HCT116 (cell line): ENCODE measurements around the gene ZP3. TPM values are rescaled to one million over a fixed set of nuclear protein-coding genes. Genes with fewer than 3 reads are reported as not detected.
"Not testable (repeated sequence)": the region's sequence is repeated elsewhere in the genome, so short reads cannot be mapped to it uniquely, and the experiment has no call there.

Experiments used
- ATAC-seq: fragments of 200-7000 bp; cut with Tn5 transposase; 2 replicates; pipeline ENCODE4 v1.9.1; 2020; ENCODE audit warnings: mild to moderate bottlenecking, moderate library complexity
- BruUV-seq: library from RNA; stranded (reverse); fragments of 400-500 nt; replicated peaks from 2 replicates; lab custom pipeline; 2021; lab: Mats Ljungman, UMichigan
- CTCF ChIA-PET: fragments of 300-600 bp; sonication (Branson Sonifier 250); formaldehyde crosslinking; loops from one replicate; lab custom pipeline; 2021; ENCODE audit warnings: antibody characterized with exemption; lab: Charles Lee
- POLR2A ChIA-PET: fragments of 300-600, 350-600 bp; sonication (Branson Sonifier 250); formaldehyde crosslinking; loops from one replicate; lab custom pipeline; 2021; ENCODE audit warnings: antibody characterized with exemption; lab: Charles Lee
- RAD21 ChIA-PET, 2 experiments: fragments of 300-600 bp; sonication (Branson Sonifier 250); formaldehyde crosslinking; loops; one replicate each; lab custom pipeline; 2023; ENCODE audit warnings: low total read pairs in 2 of 2; ENCODE audit not compliant: uncharacterized antibody in 2 of 2, unreplicated experiment in 2 of 2, low non-redundant PET in 1 of 2; lab: Charles Lee
- DNase-seq: peaks from one replicate; pipeline ENCODE4 v3.0.0-alpha.2; 2010; ENCODE audit warnings: low read depth, low spot score
- H2AFZ ChIP-seq: fragments of 200-600 bp; shearing (Covaris generic), sonication (generic); 2 replicates; pipeline ENCODE4 v1.6.1; 2017; ENCODE audit warnings: low read depth, mixed run types, mixed read lengths, antibody characterized with exemption, low read length; ENCODE audit not compliant: poor library complexity, severe bottlenecking
- H3K27ac ChIP-seq: 2 replicates; pipeline ENCODE4 v1.5.1; 2012; ENCODE audit warnings: low read depth, low read length
- H3K27me3 ChIP-seq: fragments of 200-600 bp; sonication (generic); 2 replicates; pipeline ENCODE4 v1.6.1; 2016; ENCODE audit warnings: mixed run types, low read length, mixed read lengths; ENCODE audit not compliant: insufficient read depth
- H3K36me3 ChIP-seq, 2 experiments: fragments of 200-500 bp in 1 of 2; fragments of 200-600 bp in 1 of 2; sonication (Bioruptor generic) in 1 of 2; sonication (generic) in 1 of 2; 2 replicates each; pipeline versions ENCODE4 v1.5.1 to v1.6.1; 2014 to 2016; ENCODE audit warnings: low read length in 2 of 2, inconsistent platforms in 1 of 2, mixed read lengths in 1 of 2, mixed run types in 1 of 2; ENCODE audit not compliant: insufficient read depth in 2 of 2, control insufficient read depth in 1 of 2
- H3K4me1 ChIP-seq, 2 experiments: fragments of 200-600 bp in 1 of 2; sonication (generic) in 1 of 2; 2 replicates each; pipeline versions ENCODE4 v1.5.1 to v1.6.1; 2012 to 2017; ENCODE audit warnings: low read length in 2 of 2, inconsistent platforms in 1 of 2, mild to moderate bottlenecking in 1 of 2, mixed read lengths in 1 of 2, mixed run types in 1 of 2, moderate library complexity in 1 of 2; ENCODE audit not compliant: insufficient read depth in 2 of 2, control insufficient read depth in 1 of 2
- H3K4me2 ChIP-seq: fragments of 200-600 bp; sonication (generic); 2 replicates; pipeline ENCODE4 v1.6.1; 2017; ENCODE audit warnings: mixed run types, low read length, mixed read lengths
- H3K4me3 ChIP-seq, 2 experiments: fragments of 200-600 bp in 1 of 2; sonication (generic) in 1 of 2; replicated peaks in 1 of 2; 2 replicates each; pipeline ENCODE4 v1.5.1; 2011 to 2016; ENCODE audit warnings: low read length in 2 of 2, control low read depth in 1 of 2, low read depth in 1 of 2, mild to moderate bottlenecking in 1 of 2, mixed read lengths in 1 of 2, mixed run types in 1 of 2
- H3K79me2 ChIP-seq: fragments of 200-600 bp; sonication (generic); 2 replicates; pipeline ENCODE4 v1.6.1; 2017; ENCODE audit warnings: mild to moderate bottlenecking, mixed run types, low read length, moderate library complexity, mixed read lengths; ENCODE audit not compliant: insufficient read depth
- H3K9ac ChIP-seq: fragments of 200-600 bp; sonication (generic); 2 replicates; pipeline ENCODE4 v1.6.1; 2016; ENCODE audit warnings: low read length, mixed read lengths
- H3K9me2 ChIP-seq: fragments of 200-600 bp; sonication (generic), shearing (Covaris generic); 2 replicates; pipeline ENCODE4 v1.6.1; 2017; ENCODE audit warnings: mixed run types, mild to moderate bottlenecking, moderate library complexity; ENCODE audit not compliant: insufficient read depth
- H3K9me3 ChIP-seq, 2 experiments: fragments of 200-500 bp in 1 of 2; fragments of 200-600 bp in 1 of 2; sonication (Bioruptor generic) in 1 of 2; sonication (generic) in 1 of 2; 2 replicates each; pipeline ENCODE4 v1.6.1; 2014 to 2017; ENCODE audit warnings: low read length in 2 of 2, mixed read lengths in 2 of 2, inconsistent platforms in 1 of 2, low read depth in 1 of 2, mild to moderate bottlenecking in 1 of 2, mixed run types in 1 of 2, moderate library complexity in 1 of 2; ENCODE audit not compliant: control insufficient read depth in 1 of 2, insufficient read depth in 1 of 2
- H4K20me1 ChIP-seq: fragments of 200-600 bp; sonication (generic), shearing (Covaris generic); 2 replicates; pipeline ENCODE4 v1.6.1; 2017; ENCODE audit warnings: mixed run types, mild to moderate bottlenecking, moderate library complexity; ENCODE audit not compliant: insufficient read depth
- EZH2 ChIP-seq: fragments of 200-600 bp; sonication (generic); IDR thresholded peaks from 2 replicates; pipeline ENCODE4 v1.6.1; 2017; ENCODE audit warnings: antibody characterized with exemption, mixed run types
- EZH2phosphoT487 ChIP-seq: fragments of 200-600 bp; IDR thresholded peaks from 2 replicates; pipeline ENCODE4 v1.6.1; 2018; ENCODE audit warnings: antibody characterized with exemption, borderline replicate concordance
- FOSL1 ChIP-seq: IDR thresholded peaks from 2 replicates; pipeline ENCODE4 v1.6.1; 2012; ENCODE audit warnings: low read depth
- POLR2A ChIP-seq: IDR thresholded peaks from 2 replicates; pipeline ENCODE4 v1.7.0; 2011; ENCODE audit warnings: borderline replicate concordance; ENCODE audit not compliant: insufficient read depth, insufficient read length; ENCODE audit errors: extremely low read depth
- SIN3A ChIP-seq: IDR thresholded peaks from 2 replicates; pipeline ENCODE4 v1.6.1; 2012; ENCODE audit warnings: low read depth
- SRF ChIP-seq: IDR thresholded peaks from 2 replicates; pipeline ENCODE4 v1.6.1; 2012; ENCODE audit warnings: low read depth
- YY1 ChIP-seq: IDR thresholded peaks from 2 replicates; pipeline ENCODE4 v1.6.1; 2011; ENCODE audit warnings: low read length, low read depth, moderate library complexity, mild to moderate bottlenecking; ENCODE audit not compliant: insufficient replicate concordance; ENCODE audit errors: extremely low read depth
- ZFX ChIP-seq: fragments of 450-650 bp; IDR thresholded peaks from 2 replicates; pipeline ENCODE4 v1.6.1; 2017
- intact Hi-C: fragments of 100-400 bp; cut with micrococcal nuclease; formaldehyde crosslinking; loops from 2 replicates; pipeline ENCODE4 v1.10.0; 2022
- total RNA-seq: library from RNA; stranded (reverse); gene quantifications from one replicate; pipeline ENCODE4 v1.2.1, GENCODE V29; 2021; ENCODE audit not compliant: unreplicated experiment
- TF ChIP-seq, protein P1 (sequence below): IDR thresholded peaks from 2 replicates; pipeline ENCODE4 v1.6.1; 2012
- TF ChIP-seq, protein P2 (sequence below), 3 experiments: fragments of 200-600 bp in 1 of 3; sonication (generic) in 1 of 3; IDR thresholded peaks in 2 of 3; conservative IDR thresholded peaks in 1 of 3; 2 replicates each; pipeline ENCODE4 v1.5.1; 2012 to 2017; ENCODE audit warnings: low read depth in 2 of 3, low read length in 2 of 3, antibody characterized with exemption in 1 of 3, borderline replicate concordance in 1 of 3, control low read depth in 1 of 3, mild to moderate bottlenecking in 1 of 3, mixed read lengths in 1 of 3, mixed run types in 1 of 3, moderate library complexity in 1 of 3; ENCODE audit not compliant: insufficient read depth in 1 of 3

Gene ZP3
- total RNA-seq, 1 experiment from 2014 or later = 23.4 TPM

- no peaks in the 10 kb centered on the region for H3K9me2 ChIP-seq
Measured at GRCh38 chr7:76386691-76387260, 38.0 kb upstream of the ZP3 start.

GRCh38 chr7:76387789-76388188, 37.0 kb upstream of the ZP3 start:
- H3K9me3 ChIP-seq, H3K9me2 ChIP-seq, DNase-seq, H2AFZ ChIP-seq, H3K4me2 ChIP-seq, BruUV-seq, RAD21 ChIA-PET, H3K36me3 ChIP-seq, CTCF ChIA-PET, H3K9ac ChIP-seq, ATAC-seq, H3K79me2 ChIP-seq, H3K27ac ChIP-seq, H3K4me3 ChIP-seq, H4K20me1 ChIP-seq, intact Hi-C loops, H3K27me3 ChIP-seq: not testable (repeated sequence)
- H3K4me1 ChIP-seq = peaks cover 13 to 48% of the 10 kb centered on the region in 2 experiments
- POLR2A ChIA-PET = interaction anchor here (1.4 kb wide), 1 partner anchor 28 kb away, joined by 4 read pairs; the partner anchor contains the start of gene YWHAG

More at GRCh38 chr7:76386691-76387260, 38.0 kb upstream of the ZP3 start:
- no peaks in the 10 kb centered on the region for H3K27me3 ChIP-seq
- no peak overlapping the region for H2AFZ ChIP-seq
- RAD21 ChIA-PET = interaction anchor here in 1 of 2 experiments (0.6 kb wide), 1 partner anchor 27 kb away, joined by 4 read pairs; no protein-coding TSS in a partner anchor
- no peak overlapping the region for H3K4me3 ChIP-seq
- ATAC-seq = no peak
- intact Hi-C loops = no loop called here
- H4K20me1 ChIP-seq = no peaks in the 10 kb centered on the region
- no peak overlapping the region for H3K4me2 ChIP-seq
- no peaks in the 10 kb centered on the region for H3K36me3 ChIP-seq
- DNase-seq = no peak
- H3K4me1 ChIP-seq = peaks cover 8 to 39% of the 10 kb centered on the region in 2 experiments; a peak in 3 of 4 replicates
- no peak overlapping the region for H3K9ac ChIP-seq
- CTCF ChIA-PET = no interaction called here
- BruUV-seq = no TSS peak
- TF ChIP-seq EZH2 (no peak), SRF (no peak), ZFX (no peak), FOSL1 (no peak), SIN3A (no peak), POLR2A (no peak), EZH2phosphoT487 (no peak), YY1 (no peak)
- TF ChIP-seq, protein P1, sequence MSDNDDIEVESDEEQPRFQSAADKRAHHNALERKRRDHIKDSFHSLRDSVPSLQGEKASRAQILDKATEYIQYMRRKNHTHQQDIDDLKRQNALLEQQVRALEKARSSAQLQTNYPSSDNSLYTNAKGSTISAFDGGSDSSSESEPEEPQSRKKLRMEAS = no peak
- TF ChIP-seq, protein P2, sequence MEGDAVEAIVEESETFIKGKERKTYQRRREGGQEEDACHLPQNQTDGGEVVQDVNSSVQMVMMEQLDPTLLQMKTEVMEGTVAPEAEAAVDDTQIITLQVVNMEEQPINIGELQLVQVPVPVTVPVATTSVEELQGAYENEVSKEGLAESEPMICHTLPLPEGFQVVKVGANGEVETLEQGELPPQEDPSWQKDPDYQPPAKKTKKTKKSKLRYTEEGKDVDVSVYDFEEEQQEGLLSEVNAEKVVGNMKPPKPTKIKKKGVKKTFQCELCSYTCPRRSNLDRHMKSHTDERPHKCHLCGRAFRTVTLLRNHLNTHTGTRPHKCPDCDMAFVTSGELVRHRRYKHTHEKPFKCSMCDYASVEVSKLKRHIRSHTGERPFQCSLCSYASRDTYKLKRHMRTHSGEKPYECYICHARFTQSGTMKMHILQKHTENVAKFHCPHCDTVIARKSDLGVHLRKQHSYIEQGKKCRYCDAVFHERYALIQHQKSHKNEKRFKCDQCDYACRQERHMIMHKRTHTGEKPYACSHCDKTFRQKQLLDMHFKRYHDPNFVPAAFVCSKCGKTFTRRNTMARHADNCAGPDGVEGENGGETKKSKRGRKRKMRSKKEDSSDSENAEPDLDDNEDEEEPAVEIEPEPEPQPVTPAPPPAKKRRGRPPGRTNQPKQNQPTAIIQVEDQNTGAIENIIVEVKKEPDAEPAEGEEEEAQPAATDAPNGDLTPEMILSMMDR (IDR thresholded peaks at IDR 0.05 in 2 of 3, conservative IDR thresholded peaks at IDR 0.05 in 1 of 3; ENCODE audit: borderline replicate concordance in 1 of 3, insufficient read depth in 1 of 3, low read depth in 2 of 3, low read length in 2 of 3) = no peak
- no peak overlapping the region for H3K27ac ChIP-seq
- POLR2A ChIA-PET = no interaction called here
- H3K9me3 ChIP-seq = no peaks in the 10 kb centered on the region
- no peaks in the 10 kb centered on the region for H3K79me2 ChIP-seq
